IMR-90 (cell line): ENCODE results near the gene LRRC1. TPM values are rescaled to one million over a fixed set of nuclear protein-coding genes. Genes with fewer than 3 reads are reported as not detected.

Experiments used
- ATAC-seq: fragments of 200-7000 bp; cut with Tn5 transposase; 2 replicates; pipeline ENCODE4 v1.9.1; 2020; ENCODE audit warnings: low read depth, mild to moderate bottlenecking, moderate library complexity
- BruUV-seq: library from RNA; stranded (reverse); fragments of 400-500 nt; replicated peaks from 2 replicates; lab custom pipeline; 2021; lab: Mats Ljungman, UMichigan
- CTCF ChIA-PET: fragments of 300-600 bp; formaldehyde crosslinking; extraction: SDS; loops from one replicate; lab custom pipeline; 2021; ENCODE audit warnings: antibody characterized with exemption; lab: Yijun Ruan, JAX
- POLR2A ChIA-PET: fragments of 300-600 bp; sonication (Branson Sonifier 250); formaldehyde crosslinking; loops from one replicate; lab custom pipeline; 2022; ENCODE audit warnings: antibody characterized with exemption; ENCODE audit not compliant: unreplicated experiment; lab: Charles Lee
- DNase-seq: peaks from one replicate; pipeline ENCODE4 v3.0.0; 2013
- H2AFZ ChIP-seq: replicated peaks from 2 replicates; pipeline ENCODE3; 2013; ENCODE audit warnings: low read length, mild to moderate bottlenecking; ENCODE audit not compliant: poor library complexity
- H2AK5ac ChIP-seq: 2 replicates; pipeline ENCODE4 v1.6.1; 2013; ENCODE audit warnings: low read depth, low read length, inconsistent platforms
- H2AK9ac ChIP-seq: replicated peaks from 2 replicates; pipeline ENCODE3; 2013; ENCODE audit warnings: mild to moderate bottlenecking, low read depth, low read length, moderate library complexity; ENCODE audit not compliant: poor library complexity
- H2BK120ac ChIP-seq: 2 replicates; pipeline ENCODE4 v1.6.1; 2013; ENCODE audit warnings: low read depth, low read length, inconsistent platforms
- H2BK15ac ChIP-seq: 3 replicates; pipeline ENCODE4 v1.6.1; 2013; ENCODE audit warnings: low read depth, low read length, inconsistent platforms
- H2BK20ac ChIP-seq: 2 replicates; pipeline ENCODE4 v1.6.1; 2013; ENCODE audit warnings: low read depth, mild to moderate bottlenecking, inconsistent platforms, low read length, moderate library complexity
- H2BK5ac ChIP-seq: 2 replicates; pipeline ENCODE4 v1.6.1; 2013; ENCODE audit warnings: mild to moderate bottlenecking, low read depth, low read length, inconsistent platforms; ENCODE audit not compliant: poor library complexity, severe bottlenecking
- H3K14ac ChIP-seq: replicated peaks from 2 replicates; pipeline ENCODE4 v1.6.1; 2013; ENCODE audit warnings: low read depth, low read length, inconsistent platforms
- H3K18ac ChIP-seq: 2 replicates; pipeline ENCODE4 v1.6.1; 2013; ENCODE audit warnings: low read depth, low read length, control low read depth
- H3K23ac ChIP-seq: 2 replicates; pipeline ENCODE4 v1.6.1; 2013; ENCODE audit warnings: low read depth, low read length, inconsistent platforms
- H3K27ac ChIP-seq: 2 replicates; pipeline ENCODE4 v1.5.1; 2013; ENCODE audit warnings: mild to moderate bottlenecking, control low read depth, low read length; ENCODE audit not compliant: insufficient read depth
- H3K27me3 ChIP-seq: 2 replicates; pipeline ENCODE4 v1.6.1; 2013; ENCODE audit warnings: low read length; ENCODE audit not compliant: control insufficient read depth, insufficient read depth
- H3K36me3 ChIP-seq: 2 replicates; pipeline ENCODE4 v1.6.1; 2013; ENCODE audit warnings: low read length, mixed read lengths; ENCODE audit not compliant: control insufficient read depth, insufficient read depth
- H3K4ac ChIP-seq: 2 replicates; pipeline ENCODE4 v1.6.1; 2013; ENCODE audit warnings: low read depth, low read length, inconsistent platforms
- H3K4me1 ChIP-seq: 2 replicates; pipeline ENCODE4 v1.6.1; 2013; ENCODE audit warnings: low read length, mixed read lengths; ENCODE audit not compliant: control insufficient read depth, insufficient read depth
- H3K4me2 ChIP-seq: 2 replicates; pipeline ENCODE4 v1.6.1; 2013; ENCODE audit warnings: low read depth, mild to moderate bottlenecking, control low read depth, low read length, moderate library complexity
- H3K4me3 ChIP-seq: 2 replicates; pipeline ENCODE4 v1.5.1; 2013; ENCODE audit warnings: low read depth, mild to moderate bottlenecking, control low read depth, low read length, moderate library complexity; ENCODE audit not compliant: insufficient read depth
- H3K56ac ChIP-seq: 2 replicates; pipeline ENCODE4 v1.6.1; 2013; ENCODE audit warnings: low read length, inconsistent platforms; ENCODE audit not compliant: insufficient read depth; ENCODE audit errors: extremely low read depth
- H3K79me1 ChIP-seq, 2 experiments: 2 replicates each; pipeline ENCODE4 v1.6.1; 2013; ENCODE audit warnings: low read length in 2 of 2, inconsistent platforms in 1 of 2, low read depth in 1 of 2
- H3K9ac ChIP-seq: 2 replicates; pipeline ENCODE4 v1.6.1; 2013; ENCODE audit warnings: low read depth, low read length, control low read depth
- H3K9me1 ChIP-seq: 2 replicates; pipeline ENCODE4 v1.6.1; 2013; ENCODE audit warnings: low read length, inconsistent platforms; ENCODE audit not compliant: insufficient read depth
- H3K9me3 ChIP-seq: 2 replicates; pipeline ENCODE4 v1.6.1; 2013; ENCODE audit warnings: low read length; ENCODE audit not compliant: control insufficient read depth, insufficient read depth
- H4K20me1 ChIP-seq: 2 replicates; pipeline ENCODE4 v1.6.1; 2013; ENCODE audit warnings: low read length, inconsistent platforms; ENCODE audit not compliant: insufficient read depth
- H4K5ac ChIP-seq: 2 replicates; pipeline ENCODE4 v1.6.1; 2013; ENCODE audit warnings: mild to moderate bottlenecking, low read depth, low read length, control low read depth
- H4K8ac ChIP-seq, 2 experiments: 2 replicates each; pipeline ENCODE4 v1.6.1; 2013; ENCODE audit warnings: low read depth in 2 of 2, low read length in 2 of 2, control low read depth in 1 of 2, inconsistent platforms in 1 of 2
- H4K91ac ChIP-seq: 2 replicates; pipeline ENCODE4 v1.6.1; 2013; ENCODE audit warnings: low read depth, low read length, inconsistent platforms; ENCODE audit not compliant: insufficient read depth
- BHLHE40 ChIP-seq: fragments of 150-350 bp; IDR thresholded peaks from 2 replicates; pipeline ENCODE4 v1.6.1; 2016; ENCODE audit warnings: mild to moderate bottlenecking, low read depth, low read length
- CEBPB ChIP-seq: IDR thresholded peaks from 2 replicates; pipeline ENCODE4 v1.6.1; 2012; ENCODE audit warnings: low read depth, low read length, improper control_type of control experiment
- CHD1 ChIP-seq: IDR thresholded peaks from 2 replicates; pipeline ENCODE4 v1.6.1; 2012; ENCODE audit warnings: low read depth, low read length, improper control_type of control experiment
- CTCF ChIP-seq: conservative IDR thresholded peaks from 2 replicates; pipeline ENCODE4 v1.5.1; 2012; ENCODE audit warnings: mild to moderate bottlenecking, low read depth, low read length, improper control_type of control experiment
- ELK1 ChIP-seq: fragments of 150-350 bp; IDR thresholded peaks from 2 replicates; pipeline ENCODE4 v1.6.1; 2016; ENCODE audit warnings: low read depth, mild to moderate bottlenecking, low read length, moderate library complexity, borderline replicate concordance
- FOS ChIP-seq: fragments of 150-350 bp; IDR thresholded peaks from 2 replicates; pipeline ENCODE4 v1.6.1; 2016; ENCODE audit warnings: low read depth, low read length
- MAFK ChIP-seq: IDR thresholded peaks from 2 replicates; pipeline ENCODE4 v1.6.1; 2012; ENCODE audit warnings: low read depth, low read length, improper control_type of control experiment
- MAZ ChIP-seq: IDR thresholded peaks from 2 replicates; pipeline ENCODE4 v1.6.1; 2012; ENCODE audit warnings: low read depth, mild to moderate bottlenecking, low read length, improper control_type of control experiment, moderate library complexity, borderline replicate concordance
- MXI1 ChIP-seq: IDR thresholded peaks from 2 replicates; pipeline ENCODE4 v1.6.1; 2012; ENCODE audit warnings: low read depth, mild to moderate bottlenecking, low read length, moderate library complexity, borderline replicate concordance
- POLR2A ChIP-seq: IDR thresholded peaks from 2 replicates; pipeline ENCODE4 v1.6.1; 2012; ENCODE audit warnings: mild to moderate bottlenecking, low read depth, low read length
- RAD21 ChIP-seq: IDR thresholded peaks from 2 replicates; pipeline ENCODE4 v1.6.1; 2012; ENCODE audit warnings: low read length, improper control_type of control experiment
- RCOR1 ChIP-seq: IDR thresholded peaks from 2 replicates; pipeline ENCODE4 v1.6.1; 2012; ENCODE audit warnings: mild to moderate bottlenecking, low read length, improper control_type of control experiment; ENCODE audit not compliant: insufficient replicate concordance
- RFX5 ChIP-seq: IDR thresholded peaks from 2 replicates; pipeline ENCODE4 v1.8.0; 2012; ENCODE audit warnings: low read depth, mild to moderate bottlenecking, low read length, moderate library complexity
- SMC3 ChIP-seq: fragments of 150-350 bp; IDR thresholded peaks from 2 replicates; pipeline ENCODE4 v1.6.1; 2016; ENCODE audit warnings: low read depth, mild to moderate bottlenecking, antibody characterized with exemption, low read length, moderate library complexity
- WGBS, 2 experiments: methylation state at CpG; one replicate each; pipeline versions ENCODE4 v1.1.5 to v1.1.7; 2013; ENCODE audit warnings: missing lambda C conversion rate in 2 of 2; ENCODE audit not compliant: insufficient read length in 1 of 2; ENCODE audit errors: extremely low coverage in 2 of 2; 5-methylcytosine and 5-hydroxymethylcytosine counted together
- dilution Hi-C: fragments of 300-500 bp; cut with HindIII; formaldehyde crosslinking; loops from one replicate; pipeline ENCODE4 v1.14.3; 2018; ENCODE audit warnings: low sequenced_read_pairs; ENCODE audit not compliant: unreplicated experiment
- in situ Hi-C: fragments of 300-500 bp; cut with MboI; formaldehyde crosslinking; loops from 3 replicates; pipeline ENCODE4 v1.14.3; 2019; ENCODE audit warnings: low sequenced_read_pairs, inconsistent platforms, mixed read lengths
- intact Hi-C: fragments of 100-400 bp; cut with micrococcal nuclease; formaldehyde crosslinking; loops from 2 replicates; pipeline ENCODE4 v1.10.0; 2022
- polyA plus RNA-seq, 3 experiments: library from polyadenylated mRNA; depleted of rRNA; stranded (reverse); fragments of >200 nt; gene quantifications; 2 replicates each; pipeline ENCODE4 v1.2.3, GENCODE V29; 2012; ENCODE audit warnings: low replicate concordance in 1 of 3
- total RNA-seq: library from RNA; depleted of rRNA; stranded (reverse); fragments of >200 nt; gene quantifications from 2 replicates; pipeline ENCODE4 v1.2.3, GENCODE V29; 2012

The LRRC1 gene
- total and polyA plus RNA-seq, 2 of the 4 experiments (the other 2 are of a cell fraction) = 5.1 to 6.1 TPM

DNA sequence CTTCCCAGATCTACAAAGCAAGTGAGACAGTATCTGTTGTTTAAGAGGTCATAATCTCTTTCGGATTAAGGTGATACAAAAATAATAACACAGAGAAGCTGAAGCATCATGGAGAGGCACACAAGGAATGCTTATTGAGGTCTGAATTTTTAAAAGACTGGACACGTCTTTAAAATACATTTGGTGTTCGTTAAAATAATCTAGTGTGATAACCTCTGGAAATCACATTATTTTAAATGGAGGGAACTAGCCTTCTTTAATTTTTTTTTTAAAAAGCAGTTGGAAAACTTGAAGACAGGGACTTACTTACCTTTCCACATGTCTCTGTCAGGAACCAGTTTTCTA, 1.9 kb upstream of the LRRC1 start:
- Histone ChIP-seq H2BK15ac (peak overlapping the region; percentile 53; the same call in 1 of the 3 replicates), H3K18ac (no peak overlapping the region), H3K9ac (peak overlapping the region; percentile 78; the same call in 1 of the 2 replicates), H3K14ac (peak overlapping the region; percentile 86; the same call in 1 of the 2 replicates), H3K27me3 (no peaks in the 10 kb centered on the region), H2AK9ac (no peak overlapping the region), H3K9me1 (no peaks in the 10 kb centered on the region), H4K8ac (peak overlapping the region; percentile 69 to 97; a peak in 3 of 4 replicates), H2BK20ac (no peak overlapping the region), H4K5ac (no peak overlapping the region), H4K91ac (peak overlapping the region; percentile 69; the same call in 1 of the 2 replicates), H3K4me3 (peak overlapping the region; percentile 82), H3K23ac (no peak overlapping the region), H3K4ac (peak overlapping the region; percentile 81; the same call in 1 of the 2 replicates), H3K4me1 (peaks cover 3% of the 10 kb centered on the region), H3K56ac (no peak overlapping the region), H3K27ac (no peak overlapping the region), H2AFZ (peak overlapping the region; percentile 98), H3K36me3 (no peaks in the 10 kb centered on the region), H4K20me1 (peaks cover 5% of the 10 kb centered on the region; the same call in 1 of the 2 replicates), H2AK5ac (no peak overlapping the region), H3K79me1 (peaks cover 17 to 20% of the 10 kb centered on the region in 2 experiments), H3K9me3 (no peaks in the 10 kb centered on the region), H2BK5ac (no peak overlapping the region), H2BK120ac (peak overlapping the region; percentile 81; the same call in 1 of the 2 replicates), H3K4me2 (peak overlapping the region; percentile 78)
- no CpG with 5 or more reads among the region's 3 CpGs for WGBS, 2 experiments
- dilution Hi-C loops = no loop called here
- intact Hi-C loops = loop anchor here (2.0 to 10.0 kb wide), 2 partner anchors 132 to 296 kb away; no protein-coding TSS in a partner anchor
- in situ Hi-C loops = loop anchor here (5.0 to 10.0 kb wide), 2 partner anchors 159 to 258 kb away; no protein-coding TSS in a partner anchor
- ATAC-seq (no peak), DNase-seq (no peak)
- BruUV-seq = no TSS peak
- ChIA-PET POLR2A (no interaction called here), CTCF (interaction anchor here (5.0 kb wide), 1 partner anchor 164 kb away, joined by 67 read pairs; no protein-coding TSS in a partner anchor)
- TF ChIP-seq RAD21 (no peak), CTCF (no peak), POLR2A (no peak), CHD1 (no peak), MAFK (no peak), MAZ (no peak), CEBPB (no peak), FOS (no peak), RCOR1 (no peak), RFX5 (no peak), ELK1 (no peak), SMC3 (no peak), MXI1 (no peak), BHLHE40 (no peak)
